Central memory CD4-positive, alpha-beta T cell (primary cell): ENCODE data around the gene NCK2.
"Not testable (repeated sequence)": the region's sequence is repeated elsewhere in the genome, so short reads cannot be mapped to it uniquely, and the experiment has no call there.

Experiments used
- DNase-seq: peaks from one replicate; pipeline ENCODE4 v3.0.0; 2022

Gene NCK2

GRCh38 chr2:105879106-105879802 lies 134.5 kb downstream of the NCK2 start:
- DNase-seq = no peak

DNA sequence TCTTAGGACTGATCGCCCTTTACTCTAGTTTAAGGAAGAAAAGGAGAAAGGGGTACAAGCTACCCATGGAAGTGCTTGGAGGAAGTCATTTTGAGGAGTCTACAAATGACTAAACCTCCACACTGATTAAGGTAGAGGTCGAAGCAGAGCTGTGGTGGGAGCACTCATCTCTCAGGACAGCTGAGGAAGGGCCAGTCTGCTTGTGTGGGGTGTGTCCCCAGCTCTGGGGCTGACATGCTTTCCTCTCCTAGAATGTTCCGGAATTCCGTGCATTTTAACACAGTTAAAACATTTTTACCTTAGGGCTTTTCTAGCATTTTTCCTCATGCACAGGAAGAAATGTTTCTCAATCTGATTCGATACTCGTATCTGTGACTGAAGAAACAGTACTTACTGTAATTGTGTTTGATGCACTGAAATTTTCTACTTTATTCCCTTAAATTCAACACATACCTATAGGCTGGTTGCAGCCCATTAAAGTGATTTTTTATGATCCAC lies 135.1 kb downstream of the NCK2 start:
- DNase-seq = no peak

DNA sequence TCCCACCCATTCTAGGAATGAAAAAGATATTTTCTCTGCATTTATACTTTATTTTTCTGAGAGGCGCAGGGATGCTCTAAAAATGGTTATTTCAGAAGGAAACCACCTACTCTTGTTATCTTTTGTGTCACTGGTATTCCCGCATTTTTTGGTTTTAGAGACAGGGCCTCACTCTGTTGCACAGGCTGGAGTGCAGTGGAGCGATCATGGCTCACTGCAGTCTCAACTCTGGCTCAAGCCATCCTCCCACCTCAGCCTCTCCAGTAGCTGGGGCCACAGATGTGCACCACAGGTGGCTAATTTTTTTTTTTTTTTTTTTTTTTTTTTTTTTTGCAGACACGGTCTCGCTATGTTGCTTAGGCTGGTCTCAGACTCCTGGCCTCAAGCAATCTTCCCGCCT lies 135.9 kb downstream of the NCK2 start:
- no peak for DNase-seq

DNA sequence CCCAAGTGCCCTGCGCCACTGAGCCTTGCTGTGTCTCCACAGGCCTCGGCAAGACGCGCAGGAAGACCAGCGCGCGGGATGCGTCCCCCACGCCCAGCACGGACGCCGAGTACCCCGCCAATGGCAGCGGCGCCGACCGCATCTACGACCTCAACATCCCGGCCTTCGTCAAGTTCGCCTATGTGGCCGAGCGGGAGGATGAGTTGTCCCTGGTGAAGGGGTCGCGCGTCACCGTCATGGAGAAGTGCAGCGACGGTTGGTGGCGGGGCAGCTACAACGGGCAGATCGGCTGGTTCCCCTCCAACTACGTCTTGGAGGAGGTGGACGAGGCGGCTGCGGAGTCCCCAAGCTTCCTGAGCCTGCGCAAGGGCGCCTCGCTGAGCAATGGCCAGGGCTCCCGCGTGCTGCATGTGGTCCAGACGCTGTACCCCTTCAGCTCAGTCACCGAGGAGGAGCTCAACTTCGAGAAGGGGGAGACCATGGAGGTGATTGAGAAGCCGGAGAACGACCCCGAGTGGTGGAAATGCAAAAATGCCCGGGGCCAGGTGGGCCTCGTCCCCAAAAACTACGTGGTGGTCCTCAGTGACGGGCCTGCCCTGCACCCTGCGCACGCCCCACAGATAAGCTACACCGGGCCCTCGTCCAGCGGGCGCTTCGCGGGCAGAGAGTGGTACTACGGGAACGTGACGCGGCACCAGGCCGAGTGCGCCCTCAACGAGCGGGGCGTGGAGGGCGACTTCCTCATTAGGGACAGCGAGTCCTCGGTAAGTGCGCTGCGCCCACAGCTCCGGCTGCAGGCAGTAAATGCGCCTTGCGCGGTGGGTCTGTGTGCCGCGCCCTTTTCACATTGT lies 136.8 kb downstream of the NCK2 start:
- no peak for DNase-seq

- DNase-seq = no peak
These were observed 137.6 kb downstream of the NCK2 start for GRCh38 chr2:105882341-105882740.

GRCh38 chr2:105882920-105883435 lies 138.3 kb downstream of the NCK2 start:
- DNase-seq = no peak

DNA sequence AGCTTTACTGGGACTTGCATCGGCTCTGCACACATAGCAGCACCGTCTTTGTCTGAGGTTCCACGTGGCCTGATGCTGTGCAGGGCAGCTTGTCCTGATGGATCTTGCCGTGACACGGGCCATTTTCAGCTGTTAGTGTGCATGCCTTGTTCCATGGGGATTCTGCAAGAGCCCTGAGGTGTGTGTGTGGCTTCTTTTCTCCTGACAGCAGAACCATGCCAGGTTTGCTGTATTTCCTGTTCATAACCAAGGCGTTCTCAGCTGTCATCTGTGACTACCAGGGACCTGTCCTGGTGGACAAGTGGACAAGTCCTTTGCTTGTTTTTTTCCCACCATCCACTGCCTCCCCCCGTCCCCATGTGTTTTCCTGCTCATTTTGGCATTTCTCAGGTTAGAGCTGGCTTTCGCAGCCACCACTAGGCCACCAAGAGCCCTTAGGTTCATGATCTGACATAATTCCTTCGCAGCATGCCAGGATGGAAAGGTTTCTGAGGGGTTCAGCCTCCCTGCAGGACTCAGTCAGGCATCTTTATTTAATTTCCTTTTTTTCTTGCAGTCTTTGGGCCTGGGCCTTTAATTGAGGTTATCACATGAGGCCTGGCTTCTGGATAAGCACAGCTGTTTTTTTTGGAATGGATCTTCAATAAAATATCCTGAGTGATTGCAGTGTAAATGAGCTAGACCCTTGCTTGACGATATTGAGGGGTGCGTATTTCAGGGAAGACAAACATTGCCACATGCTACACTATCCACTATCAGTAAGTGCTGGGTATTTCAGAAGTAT lies 139.4 kb downstream of the NCK2 start:
- no peak for DNase-seq

- DNase-seq = no peak
These were observed 140.7 kb downstream of the NCK2 start for GRCh38 chr2:105885456-105885855.

GRCh38 chr2:105886029-105886454 lies 141.3 kb downstream of the NCK2 start:
- no peak for DNase-seq

DNA sequence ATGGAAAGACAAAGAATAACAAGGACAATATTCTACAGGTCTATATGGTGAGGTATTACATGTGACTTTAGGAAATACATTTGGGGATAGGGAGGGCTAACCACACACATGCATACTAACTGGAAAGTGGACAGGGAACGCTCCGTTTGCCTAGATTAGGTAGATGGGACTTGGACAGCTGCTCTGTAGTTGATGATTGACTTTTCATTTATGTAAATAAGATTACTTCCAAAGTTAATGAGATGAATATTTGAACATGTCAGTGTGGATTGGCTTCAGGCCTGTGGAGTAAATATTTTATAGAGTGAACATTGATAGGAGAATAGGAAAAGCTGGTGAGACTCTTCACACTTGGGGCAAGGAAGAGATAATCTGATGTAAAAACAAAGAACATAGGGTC lies 142.0 kb downstream of the NCK2 start:
- DNase-seq = no peak

- DNase-seq = no peak
These were observed 142.5 kb downstream of the NCK2 start for GRCh38 chr2:105887256-105887655.

- no peak for DNase-seq
These were observed 143.9 kb downstream of the NCK2 start for GRCh38 chr2:105888625-105889024.

GRCh38 chr2:105889046-105889445 lies 144.3 kb downstream of the NCK2 start:
- DNase-seq = no peak

GRCh38 chr2:105890111-105890510 lies 145.4 kb downstream of the NCK2 start:
- DNase-seq = no peak

GRCh38 chr2:105890856-105891255 lies 146.1 kb downstream of the NCK2 start:
- no peak for DNase-seq

GRCh38 chr2:105893011-105893995 lies 148.6 kb downstream of the NCK2 start:
- no peak for DNase-seq

DNA sequence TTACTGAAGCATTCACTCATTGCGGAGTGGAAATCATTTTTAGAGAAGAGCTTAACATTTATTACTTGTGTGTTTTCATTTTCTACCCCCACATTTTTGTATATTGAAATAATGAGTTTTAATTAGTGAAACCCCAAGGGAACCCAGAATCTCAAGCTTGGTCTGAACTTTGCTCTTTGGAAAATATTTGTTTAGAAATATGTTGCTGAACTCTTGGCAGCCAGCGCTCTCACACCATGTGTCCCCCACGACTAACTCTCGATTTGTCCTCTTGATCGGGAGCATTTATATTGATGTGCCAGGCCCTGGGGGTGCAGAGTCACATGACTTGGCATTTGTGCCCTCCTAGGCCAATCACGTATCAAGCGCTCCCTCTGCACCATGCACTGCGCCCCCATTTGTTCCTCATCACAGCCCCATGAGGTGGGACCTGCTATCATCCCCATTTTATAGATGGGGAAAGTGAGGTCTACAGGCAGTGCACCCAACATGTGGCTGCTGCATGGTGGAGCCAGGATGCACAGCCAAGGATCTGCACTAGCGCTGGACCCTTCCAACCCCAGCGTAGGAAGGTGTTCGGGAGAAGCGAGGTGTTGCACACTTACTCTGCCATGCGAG lies 149.7 kb downstream of the NCK2 start:
- DNase-seq = no peak

DNA sequence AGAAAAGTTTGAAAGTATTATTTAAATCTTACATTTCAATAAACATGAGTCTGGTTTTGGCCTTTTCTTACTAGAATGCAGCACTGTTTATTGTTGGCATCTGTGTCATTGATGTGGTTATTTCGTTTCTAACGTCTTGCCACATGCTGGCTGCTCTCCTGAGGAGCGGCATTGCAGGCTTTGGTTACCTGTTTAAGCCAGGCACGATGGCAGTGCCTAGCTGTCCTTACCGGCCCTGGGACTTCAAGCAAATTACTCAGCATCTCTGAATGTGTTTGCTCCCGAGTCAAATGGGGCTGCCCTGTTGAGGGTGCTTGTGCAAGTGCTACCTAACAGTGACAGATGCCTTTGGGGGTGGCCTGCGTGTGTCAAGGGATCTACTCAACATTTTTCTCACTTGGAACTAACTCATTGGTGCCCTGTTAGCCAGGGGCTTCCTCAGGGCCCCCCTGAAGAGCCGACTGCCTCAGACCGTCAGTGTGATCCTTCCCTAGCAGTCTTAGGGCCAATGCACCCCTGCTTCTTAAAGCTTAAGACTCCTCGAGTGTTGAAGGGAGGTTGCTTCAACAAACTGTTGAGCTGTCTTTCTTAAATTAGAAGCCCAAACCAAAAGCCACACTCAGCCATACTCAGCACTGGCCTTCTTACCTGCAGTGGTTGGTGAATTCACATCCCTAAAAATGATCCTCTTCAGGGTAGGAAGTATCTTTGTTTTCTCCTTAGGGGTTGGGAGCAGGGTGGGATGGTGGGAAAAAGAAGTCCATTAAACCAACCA lies 151.5 kb downstream of the NCK2 start:
- DNase-seq = peak; percentile 42

GRCh38 chr2:105896765-105897163 lies 152.1 kb downstream of the NCK2 start:
- no peak for DNase-seq

DNA sequence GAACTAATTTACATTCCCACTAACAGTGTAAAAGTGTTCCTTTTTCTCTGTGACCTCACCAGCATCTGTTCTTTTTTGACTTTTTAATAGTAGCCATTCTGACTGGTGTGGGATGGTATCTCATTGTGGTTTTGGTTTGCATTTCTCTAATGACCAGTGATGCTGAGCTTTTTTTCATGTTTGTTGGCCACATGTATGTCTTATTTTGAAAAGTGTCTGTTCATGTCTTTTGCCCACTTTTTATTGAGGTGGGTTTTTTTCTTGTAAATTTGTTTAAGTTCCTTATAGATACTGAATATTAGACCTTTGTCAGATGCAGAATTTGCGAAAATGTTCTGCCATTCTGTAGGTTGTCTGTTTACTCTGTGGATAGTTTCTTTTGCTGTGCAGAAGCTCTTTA lies 153.0 kb downstream of the NCK2 start:
- not testable (repeated sequence) for DNase-seq
